SW 1271 (cell line): ENCODE results near the gene NFAT5.
A peak's percentile ranks its signal among the peaks of the same experiment; 100 is the strongest.
"Not testable (repeated sequence)": the region's sequence is repeated elsewhere in the genome, so short reads cannot be mapped to it uniquely, and the experiment has no call there.

ENCODE experiments used
- DNase-seq, 2 experiments: peaks; one replicate each; lab custom pipeline; 2025; lab: John Stamatoyannopoulos, UW

Gene NFAT5

GRCh38 chr16:69706256-69706974, 140.6 kb downstream of the NFAT5 start:
- no peak for DNase-seq

DNA sequence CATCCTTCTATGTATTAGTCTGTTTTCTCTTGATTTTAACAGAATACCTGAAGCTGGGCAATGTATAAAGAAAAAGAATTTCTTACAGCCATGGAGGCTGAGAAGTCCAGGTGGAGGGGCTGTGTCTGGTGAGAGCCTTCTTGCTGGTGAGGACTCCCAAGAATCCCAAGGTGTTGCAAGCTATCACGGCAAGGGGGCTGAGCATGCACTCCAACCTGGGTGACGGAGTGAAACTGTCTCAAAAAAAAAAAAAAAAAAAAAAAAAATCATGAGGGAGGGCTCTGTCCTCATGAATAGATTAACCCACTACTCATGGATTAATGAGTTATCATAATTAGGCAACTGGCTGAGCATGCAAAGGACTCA, 141.2 kb downstream of the NFAT5 start:
- no peak for DNase-seq

DNA sequence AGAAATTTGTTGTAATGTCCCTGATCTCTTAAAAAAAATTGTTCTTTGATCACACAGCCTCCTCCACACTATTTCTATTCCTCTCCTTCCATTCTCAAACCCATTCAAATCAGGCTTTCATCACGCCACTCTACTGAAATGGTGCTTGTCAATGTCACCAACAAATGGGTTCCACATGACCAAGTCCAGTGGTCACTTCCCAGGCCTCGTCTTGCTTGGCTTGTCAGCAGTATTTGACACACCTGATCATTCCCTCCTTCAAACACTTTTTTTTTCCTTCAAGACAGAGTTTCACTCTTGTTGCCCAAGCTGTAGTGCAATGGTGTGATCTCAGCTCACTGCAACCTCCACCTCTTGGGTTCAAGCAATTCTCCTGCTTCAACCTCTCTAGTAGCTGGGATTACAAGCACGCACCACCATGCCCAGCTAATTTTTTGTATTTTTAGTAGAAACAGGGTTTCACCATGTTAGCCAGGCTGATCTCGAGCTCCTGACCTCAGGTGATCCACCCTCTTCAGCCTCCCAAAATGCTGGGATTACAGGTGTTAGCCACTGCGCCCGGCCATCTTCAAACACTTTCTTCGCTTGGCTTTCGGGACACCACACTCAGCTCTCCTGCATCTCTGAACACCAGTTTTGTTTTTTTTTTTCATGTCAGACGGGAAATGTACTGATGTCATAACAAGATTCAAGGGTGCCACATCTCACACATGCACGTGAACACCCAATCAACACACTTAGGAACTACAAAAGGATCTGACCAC, 142.3 kb downstream of the NFAT5 start:
- DNase-seq, result no peak

DNA sequence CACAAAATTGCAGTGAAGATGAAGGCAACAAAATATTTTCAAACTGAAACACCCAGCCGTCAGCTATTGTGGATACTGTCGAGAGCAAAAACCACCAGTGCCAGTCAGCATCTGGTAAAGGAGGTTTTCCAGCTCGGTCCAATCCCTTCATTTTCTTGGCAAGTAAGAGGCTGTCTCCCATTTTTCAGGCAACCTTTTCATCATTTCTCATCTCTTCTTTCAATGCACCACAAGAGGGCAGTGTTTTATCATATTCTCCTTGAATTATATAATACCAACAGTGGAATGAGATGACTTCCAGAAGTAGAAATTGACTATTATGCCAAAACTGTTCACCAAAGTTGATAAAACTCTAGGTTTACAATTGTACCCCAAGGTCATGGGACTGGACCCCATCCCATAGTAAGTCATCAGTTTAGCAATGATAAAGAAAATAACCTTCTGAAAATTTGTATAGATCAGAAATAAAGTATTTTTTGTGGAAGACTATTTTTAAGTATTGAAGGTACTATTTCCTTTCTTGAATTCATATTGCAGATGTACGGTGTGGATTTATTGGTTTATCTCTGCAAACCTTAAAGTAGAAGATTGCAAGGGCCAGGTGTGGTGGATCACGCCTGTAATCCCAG, 143.8 kb downstream of the NFAT5 start:
- peak; percentile 36 to 78 for DNase-seq

- DNase-seq, result no peak
Measured at GRCh38 chr16:69711115-69711740, 145.5 kb downstream of the NFAT5 start.

GRCh38 chr16:69712277-69712676, 146.5 kb downstream of the NFAT5 start:
- DNase-seq, result no peak

DNA sequence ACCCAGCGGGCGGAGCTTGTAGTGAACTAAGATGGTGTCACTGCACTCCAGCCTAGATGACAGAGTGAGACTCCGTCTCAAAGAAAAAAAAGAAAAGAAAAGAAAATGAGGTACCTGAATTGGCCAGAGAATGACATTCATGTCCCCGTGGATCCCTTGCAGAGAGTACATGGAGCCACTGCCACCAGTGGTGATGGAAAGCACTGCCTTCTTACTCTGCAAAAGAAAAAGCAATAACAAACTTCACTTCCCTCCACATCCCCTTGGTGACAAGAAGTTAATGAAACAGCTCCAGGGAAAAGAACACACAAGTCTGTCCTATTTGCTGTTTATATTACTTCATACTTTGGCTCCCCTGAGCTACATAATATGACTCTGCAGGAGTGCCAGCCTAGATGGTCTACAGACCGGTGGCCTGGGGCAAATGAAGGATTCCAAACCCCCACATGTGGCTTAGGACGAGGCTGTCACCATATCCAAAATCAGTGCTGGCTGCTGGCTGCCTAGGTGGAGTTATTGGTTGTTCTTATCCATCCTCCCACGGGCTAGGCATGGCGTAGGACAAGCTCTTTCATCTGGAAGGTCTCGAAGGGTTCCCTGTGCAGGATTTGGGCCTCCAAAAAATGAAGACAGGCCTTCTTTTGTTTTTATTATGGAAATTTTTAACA, 147.3 kb downstream of the NFAT5 start:
- no peak for DNase-seq

GRCh38 chr16:69717066-69717465, 151.3 kb downstream of the NFAT5 start:
- DNase-seq, result no peak

- DNase-seq, result no peak
Measured at GRCh38 chr16:69718111-69718764, 152.5 kb downstream of the NFAT5 start.

DNA sequence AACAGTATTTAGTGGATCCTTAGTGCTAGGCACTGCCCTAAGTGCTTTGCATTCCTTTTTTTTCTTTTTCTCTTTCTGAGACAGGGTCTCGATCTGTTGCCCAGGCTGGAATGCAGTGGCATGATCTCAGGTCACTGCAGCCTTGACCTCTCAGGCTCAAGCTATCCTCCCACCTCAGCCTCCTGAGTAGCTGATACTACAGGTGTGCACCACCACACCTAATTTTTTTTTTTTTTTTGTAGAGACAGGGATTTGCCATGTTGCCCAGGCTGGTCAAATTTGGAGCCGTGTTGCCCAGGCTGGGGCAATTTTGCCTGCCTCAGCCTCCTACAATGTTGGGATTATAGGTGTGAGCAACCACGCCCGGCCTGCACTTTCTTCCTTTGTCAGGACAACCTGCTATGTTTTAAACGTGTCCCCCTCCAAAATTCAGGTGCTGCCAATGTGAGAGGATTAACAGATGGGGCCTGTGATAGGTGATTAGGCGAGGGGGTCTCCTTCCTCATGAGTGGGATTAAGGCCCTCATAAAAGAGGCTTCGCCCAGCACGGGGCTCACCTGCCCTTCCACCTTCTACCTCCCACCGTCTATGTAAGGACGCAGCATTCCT, 155.2 kb downstream of the NFAT5 start:
- DNase-seq, result no peak

- DNase-seq, result no peak
Measured at GRCh38 chr16:69721441-69721957, 155.7 kb downstream of the NFAT5 start.

GRCh38 chr16:69724414-69724873, 158.7 kb downstream of the NFAT5 start:
- no peak for DNase-seq

DNA sequence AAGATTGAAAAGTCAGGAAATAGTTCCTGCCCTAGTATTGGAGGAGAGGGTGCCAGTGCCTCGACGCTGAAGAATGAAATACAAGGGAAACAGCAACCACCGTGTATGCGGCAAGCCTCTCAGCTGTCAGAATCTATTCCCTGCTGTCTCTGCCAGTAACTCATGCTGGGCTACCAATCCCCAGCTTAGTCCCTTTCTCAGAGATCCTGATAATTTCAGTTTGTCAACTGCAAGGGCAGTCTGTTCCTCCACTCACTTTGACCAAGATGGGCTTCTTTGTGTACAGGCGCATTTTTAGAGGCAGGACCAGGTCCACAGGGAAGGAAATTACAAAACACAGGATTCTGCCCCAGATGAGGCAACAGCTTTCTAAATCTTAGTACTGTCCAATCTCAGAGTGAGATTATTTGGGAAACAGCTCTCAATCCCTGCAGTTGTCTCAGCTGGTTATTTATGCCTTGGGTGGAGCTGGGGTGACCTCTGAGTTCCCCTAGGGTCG, 159.3 kb downstream of the NFAT5 start:
- no peak for DNase-seq

GRCh38 chr16:69725480-69726312, 159.9 kb downstream of the NFAT5 start:
- no peak for DNase-seq

DNA sequence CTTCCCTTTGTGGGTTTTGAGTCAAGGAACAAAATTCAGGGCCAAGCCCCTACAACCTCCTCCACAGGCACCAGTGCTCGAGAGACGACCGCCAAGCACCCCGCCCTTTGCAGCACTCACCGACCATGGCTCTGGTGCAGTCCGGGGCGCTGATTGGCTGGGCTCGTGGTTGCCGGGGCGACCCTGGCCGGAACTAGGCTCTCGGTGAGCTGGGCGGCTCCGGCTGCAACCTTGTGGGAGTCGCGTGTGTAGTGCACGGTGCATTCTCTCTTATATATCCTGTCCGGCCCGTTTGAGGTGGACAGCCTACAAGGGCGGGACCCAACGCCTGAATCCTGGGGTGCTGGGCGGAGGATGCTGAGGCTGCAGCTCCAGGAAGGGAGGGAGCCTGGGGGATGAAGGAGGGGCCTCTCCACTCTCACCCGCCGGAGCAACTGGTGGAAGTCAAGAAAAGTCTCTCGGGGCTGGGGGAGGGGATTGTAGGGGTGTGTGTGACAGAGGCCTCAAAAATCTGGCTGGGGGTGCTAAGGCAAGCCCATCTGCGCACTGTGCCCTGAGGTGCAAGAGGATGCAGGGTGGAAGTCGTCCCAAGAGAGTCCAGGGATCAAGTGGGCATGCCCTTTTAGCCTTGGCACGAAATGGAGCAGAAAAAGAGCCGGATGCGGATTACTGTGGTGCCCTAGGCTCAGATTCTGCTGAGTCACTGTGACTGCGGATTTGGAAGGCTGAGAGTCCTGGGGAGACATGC, 160.7 kb downstream of the NFAT5 start, which contains the start of gene NQO1:
NQO1 (minus strand) TSS at position 248 of the 748 bp plus-strand sequence; CDS start at position 127, 121 bp downstream.
- no peak for DNase-seq

DNA sequence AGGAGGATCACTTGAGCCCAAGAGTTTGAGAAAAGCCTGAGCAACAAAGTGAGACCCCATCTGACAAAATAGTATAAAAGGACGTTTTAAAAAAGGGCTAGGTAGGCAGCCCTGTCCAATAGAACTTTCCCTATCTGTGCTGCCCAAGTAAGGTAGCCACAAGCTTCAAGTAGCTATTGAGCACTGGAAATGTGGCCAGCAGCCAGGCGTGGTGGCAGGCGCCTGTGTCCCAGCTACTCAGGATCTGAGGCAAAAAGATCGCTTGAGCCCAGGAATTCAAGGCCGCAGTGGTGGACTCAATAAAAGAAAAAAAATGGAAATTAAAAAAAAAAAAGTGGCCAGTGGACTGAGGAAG, 162.1 kb downstream of the NFAT5 start:
- DNase-seq, result no peak

GRCh38 chr16:69729030-69729429, 163.3 kb downstream of the NFAT5 start:
- DNase-seq, result not testable (repeated sequence)

- DNase-seq, result not testable (repeated sequence)
Measured at GRCh38 chr16:69731280-69731679, 165.5 kb downstream of the NFAT5 start.

GRCh38 chr16:69732101-69732500, 166.3 kb downstream of the NFAT5 start:
- DNase-seq, result no peak
